Measurements from ENCODE around the gene FBXO47.

FBXO47 gene

GRCh38 chr17:38900978-38901656 is 66.1 kb downstream of the FBXO47 start:
- no peak for DNase-seq

DNA sequence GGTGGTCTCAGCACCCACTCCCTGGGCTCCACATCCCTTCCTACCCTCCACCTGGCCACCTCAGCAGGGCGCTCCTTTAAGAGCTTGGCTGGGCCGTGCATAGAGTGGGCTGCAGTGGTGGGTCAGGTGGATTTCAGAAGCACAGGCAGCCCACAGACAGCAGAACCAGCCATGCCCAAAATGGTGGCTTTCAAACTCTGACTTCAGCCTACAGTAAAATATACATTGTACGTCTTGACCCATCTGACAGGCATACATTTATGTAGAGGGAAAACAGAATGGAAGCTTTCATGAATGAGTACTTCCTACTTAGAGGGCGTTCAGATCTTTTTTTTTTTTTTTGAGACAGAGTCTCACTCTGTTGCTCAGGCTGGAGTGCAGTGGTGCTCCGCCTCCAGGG is 67.8 kb downstream of the FBXO47 start:
- no peak for DNase-seq

GRCh38 chr17:38898812-38899348 is 68.3 kb downstream of the FBXO47 start:
- no peak for DNase-seq

- no peak for DNase-seq
Measured at GRCh38 chr17:38898291-38898679, 68.9 kb downstream of the FBXO47 start.

DNA sequence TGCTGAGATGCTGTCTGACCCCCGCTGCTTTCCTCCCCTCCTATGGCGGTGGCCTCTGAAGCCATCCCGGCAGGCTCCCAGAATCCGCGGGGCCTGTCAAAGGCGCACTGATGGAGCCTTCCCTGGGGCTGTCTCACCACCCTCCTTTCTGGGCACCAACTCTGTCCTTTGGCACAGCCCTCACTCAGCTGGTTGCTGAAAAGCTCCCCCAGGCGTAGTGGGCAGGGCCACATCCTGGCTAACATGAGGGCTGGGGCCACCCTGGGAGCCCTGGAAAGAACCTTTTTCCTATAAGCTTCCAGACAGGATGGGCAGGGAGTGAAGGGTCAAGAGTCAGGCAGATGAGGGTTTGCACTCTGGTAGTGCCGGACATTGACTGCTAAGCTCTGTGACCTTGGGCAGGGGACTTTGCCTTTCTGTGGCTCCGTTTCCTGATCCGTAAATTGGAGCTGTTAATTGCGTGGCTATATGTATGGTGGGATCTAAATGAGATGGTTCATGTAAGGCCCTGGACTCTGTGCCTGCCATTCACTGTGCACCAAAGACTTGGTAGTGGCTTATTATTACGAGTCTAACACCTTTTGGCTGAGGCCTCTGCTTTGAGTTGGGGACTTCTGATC is 69.4 kb downstream of the FBXO47 start:
- no peak for DNase-seq

DNA sequence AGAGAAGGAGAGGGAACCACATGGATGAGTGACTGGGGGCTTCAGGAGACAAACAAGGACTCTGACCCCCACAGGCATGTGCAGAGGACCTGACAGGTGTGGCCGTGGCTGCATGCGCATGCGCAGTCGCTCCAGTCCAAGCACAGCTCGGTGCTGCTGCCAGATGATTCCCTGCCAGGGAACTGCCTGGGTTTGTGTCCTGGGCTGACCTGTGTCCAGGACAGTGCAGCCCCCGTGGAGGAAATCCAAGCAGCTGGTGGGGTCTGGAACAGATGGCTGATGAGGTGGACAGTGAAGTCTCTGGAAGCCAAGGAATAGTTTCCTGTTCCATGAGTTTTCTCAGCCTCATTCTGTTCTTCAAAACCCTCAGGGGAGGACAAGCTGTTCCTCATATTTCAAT is 70.0 kb downstream of the FBXO47 start:
- DNase-seq = no peak

DNA sequence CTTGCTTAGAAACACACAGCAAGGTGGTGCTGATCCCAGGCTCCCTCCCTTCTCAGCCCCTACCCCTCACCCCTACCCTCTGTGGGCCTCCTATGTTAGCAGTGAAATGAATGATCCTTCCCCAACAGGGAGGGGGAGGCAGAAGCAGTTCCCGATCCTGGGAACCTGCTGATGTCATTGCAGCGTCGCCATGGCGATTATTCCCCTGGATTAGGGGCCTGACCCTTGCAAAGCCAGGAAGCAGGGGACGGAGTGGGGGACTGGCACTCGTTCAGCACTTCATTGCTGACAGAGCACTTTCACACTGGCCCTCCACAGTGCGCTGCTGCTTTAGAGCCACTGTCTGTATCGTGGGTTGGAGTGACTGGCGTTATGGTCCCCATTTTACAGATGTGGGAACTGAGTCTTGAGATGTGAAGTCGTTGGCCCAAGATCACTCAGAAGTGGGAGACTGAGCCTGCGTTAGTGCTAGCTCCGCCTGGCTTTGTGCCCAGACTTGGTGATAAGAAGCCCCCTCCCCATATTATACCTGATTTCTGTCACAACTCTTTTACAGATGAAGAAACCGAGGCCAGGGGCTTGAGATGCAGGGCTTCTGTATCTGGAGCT is 70.8 kb downstream of the FBXO47 start:
- no peak for DNase-seq

DNA sequence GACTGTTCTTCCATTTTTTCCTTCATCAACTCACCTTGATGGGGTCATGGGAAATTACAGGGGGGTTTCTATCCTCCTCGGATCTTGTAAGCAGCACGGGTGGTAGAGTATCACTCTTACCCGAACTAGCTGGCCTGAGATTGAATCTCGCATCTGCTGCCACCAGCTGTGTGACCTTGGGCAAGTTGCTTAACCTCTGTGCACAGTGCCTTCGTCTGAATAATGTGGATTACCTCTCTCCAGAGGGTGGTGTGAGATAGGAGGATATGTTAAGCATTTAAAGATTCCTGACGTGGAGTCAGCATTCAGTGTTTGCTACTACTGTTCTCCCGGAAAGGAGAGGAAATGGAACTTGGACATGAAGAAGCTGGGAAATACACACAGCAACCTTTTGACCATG is 72.9 kb downstream of the FBXO47 start:
- no peak for DNase-seq

DNA sequence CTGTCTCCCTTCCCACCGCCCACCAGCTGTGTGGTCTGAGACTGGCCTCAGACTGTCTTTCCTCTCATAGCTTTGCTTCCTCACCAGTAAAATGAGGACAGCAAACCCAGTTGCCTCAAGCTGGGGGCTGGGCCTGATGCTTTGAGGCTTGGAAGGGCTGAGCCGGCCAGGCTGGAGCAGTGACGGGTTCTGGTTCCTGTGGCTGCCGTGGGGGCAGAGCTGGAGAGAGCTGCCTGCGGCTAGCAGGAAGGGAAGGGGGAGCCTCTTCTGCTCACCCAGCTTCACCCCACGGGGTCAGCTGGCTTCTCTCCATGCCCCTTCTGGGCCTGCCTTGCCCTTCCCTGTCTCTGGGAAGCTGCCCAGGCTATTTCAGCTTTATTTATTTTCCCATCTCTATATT is 73.6 kb downstream of the FBXO47 start:
- no peak for DNase-seq

- DNase-seq = no peak
Measured at GRCh38 chr17:38893113-38893512, 74.1 kb downstream of the FBXO47 start.

DNA sequence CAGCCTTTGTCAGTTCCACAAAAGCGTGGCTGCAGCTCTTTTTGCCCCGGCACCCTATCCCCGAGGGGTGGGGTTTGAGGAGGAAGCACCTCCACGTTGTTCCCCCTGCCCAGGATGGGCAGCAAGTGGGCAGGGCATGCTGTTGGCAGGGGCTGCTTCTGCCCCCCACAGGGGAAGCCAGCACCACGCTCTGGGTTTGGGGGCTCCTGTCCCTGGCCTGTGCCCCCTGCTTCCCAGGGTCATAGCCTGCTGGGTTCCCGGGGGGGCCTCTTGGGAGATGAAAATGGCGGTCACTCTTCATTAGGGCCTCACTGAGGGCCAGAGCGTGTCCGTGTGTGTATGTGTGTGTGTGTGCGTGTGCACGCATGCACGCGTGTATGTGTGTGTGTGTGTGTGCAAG is 74.6 kb downstream of the FBXO47 start:
- DNase-seq = no peak

DNA sequence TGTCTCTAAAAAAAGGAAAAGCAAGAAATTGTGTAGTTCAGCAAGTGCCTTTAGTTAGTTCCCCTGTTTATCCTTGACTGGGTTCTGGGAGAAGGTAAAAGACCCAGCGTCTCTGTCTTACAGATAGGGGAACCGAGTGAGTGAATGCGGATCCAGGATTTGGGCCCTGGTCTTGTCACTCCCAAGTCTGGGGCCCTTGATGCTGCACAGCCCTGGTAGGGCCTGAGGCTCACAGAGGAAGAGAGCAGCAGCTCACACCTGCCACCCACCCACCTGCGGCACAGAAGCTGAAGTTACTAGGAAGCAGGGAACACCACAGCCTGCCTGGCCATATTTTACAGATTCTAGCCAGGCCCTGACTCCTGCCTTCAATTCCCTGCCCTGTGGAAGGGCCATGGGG is 75.1 kb downstream of the FBXO47 start:
- DNase-seq = no peak

GRCh38 chr17:38891441-38891840 is 75.8 kb downstream of the FBXO47 start:
- no peak for DNase-seq

- no peak for DNase-seq
Measured at GRCh38 chr17:38890410-38890746, 76.8 kb downstream of the FBXO47 start.

- no peak for DNase-seq
Measured at GRCh38 chr17:38889745-38890409, 77.3 kb downstream of the FBXO47 start.

- DNase-seq = no peak
Measured at GRCh38 chr17:38888842-38889241, 78.4 kb downstream of the FBXO47 start.

DNA sequence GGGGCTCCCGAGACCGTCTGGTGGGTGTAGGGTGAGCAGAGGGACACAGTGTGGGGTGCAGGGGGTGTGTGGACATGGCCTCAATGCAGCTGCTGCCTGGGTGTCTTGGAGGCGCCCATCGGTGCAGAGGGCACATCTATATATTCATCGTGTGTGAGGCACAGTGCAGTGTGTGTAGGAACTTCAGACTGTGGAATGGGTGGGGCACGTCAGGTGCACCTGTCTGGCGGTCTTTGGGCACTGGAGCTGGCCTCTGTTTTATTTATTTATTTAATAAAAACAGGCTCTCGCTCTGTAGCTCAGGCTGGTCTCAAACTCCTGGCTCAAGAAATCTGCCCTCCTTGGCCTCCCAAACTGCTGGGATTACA is 80.6 kb downstream of the FBXO47 start:
- no peak for DNase-seq
